NT2/D1 (cell line): ENCODE data around the gene ZNHIT2.

Experiments
- DNase-seq: peaks from one replicate; pipeline ENCODE4 v3.0.0-alpha.2; 2011; ENCODE audit warnings: low read depth, low spot score
- H3K27me3 ChIP-seq: 2 replicates; pipeline ENCODE4 v1.6.0; 2011; ENCODE audit warnings: mild to moderate bottlenecking; ENCODE audit not compliant: insufficient read length, insufficient read depth
- H3K36me3 ChIP-seq: 2 replicates; pipeline ENCODE4 v1.6.1; 2011; ENCODE audit warnings: mild to moderate bottlenecking, low read length, mixed read lengths; ENCODE audit not compliant: insufficient read depth, insufficient read length
- H3K4me1 ChIP-seq: 2 replicates; pipeline ENCODE4 v1.5.1; 2011; ENCODE audit not compliant: insufficient read depth, insufficient read length
- H3K4me3 ChIP-seq: 2 replicates; pipeline ENCODE4 v1.5.1; 2011; ENCODE audit warnings: low read depth; ENCODE audit not compliant: insufficient read length
- H3K9ac ChIP-seq: 2 replicates; pipeline ENCODE4 v1.6.0; 2011; ENCODE audit warnings: low read depth; ENCODE audit not compliant: insufficient read length
- H3K9me3 ChIP-seq: 2 replicates; pipeline ENCODE4 v1.5.1; 2011; ENCODE audit warnings: mild to moderate bottlenecking, low read length; ENCODE audit not compliant: insufficient read depth
- SUZ12 ChIP-seq: IDR thresholded peaks from 2 replicates; pipeline ENCODE4 v1.6.1; 2011; ENCODE audit not compliant: insufficient read length, insufficient read depth; ENCODE audit errors: extremely low read depth
- YY1 ChIP-seq: IDR thresholded peaks from 2 replicates; pipeline ENCODE4 v1.6.1; 2011; ENCODE audit not compliant: insufficient read length, insufficient read depth
- ZNF274 ChIP-seq: IDR thresholded peaks from 2 replicates; pipeline ENCODE4 v1.6.1; 2011; ENCODE audit warnings: mild to moderate bottlenecking, low read depth, low read length

ZNHIT2 gene

GRCh38 chr11:65117206-65118096 is at the start of gene ZNHIT2:
Gene ZNHIT2, minus strand, starts transcription at chr11:65117701. Its CDS starts 48 bp downstream, at chr11:65117653.
- Histone ChIP-seq H3K9ac (peak within 1 kb of the TSS; percentile 96), H3K27me3 (no peaks in the 10 kb centered on the region), H3K36me3 (peaks cover 64% of the 10 kb centered on the region), H3K4me3 (peak within 1 kb of the TSS; percentile 96), H3K9me3 (no peaks in the 10 kb centered on the region), H3K4me1 (peaks cover 17% of the 10 kb centered on the region)
- TF ChIP-seq SUZ12 (no peak), YY1 (no peak), ZNF274 (no peak)
- DNase-seq: peak; percentile 100

- TF ChIP-seq YY1: no peak
- no peak for TF ChIP-seq ZNF274
- TF ChIP-seq SUZ12: no peak
- H3K4me1 ChIP-seq: peaks cover 11% of the 10 kb centered on the region
- peak overlapping the region; percentile 17 for H3K9ac ChIP-seq
- H3K4me3 ChIP-seq: no peak overlapping the region
- no peak for DNase-seq
- no peaks in the 10 kb centered on the region for H3K9me3 ChIP-seq
- H3K27me3 ChIP-seq: no peaks in the 10 kb centered on the region
- no peaks in the 10 kb centered on the region for H3K36me3 ChIP-seq
These were observed 49.4 kb upstream of the ZNHIT2 start for GRCh38 chr11:65166893-65167292.

GRCh38 chr11:65165410-65166317 is 48.2 kb upstream of the ZNHIT2 start:
- Histone ChIP-seq H3K9ac (no peak overlapping the region), H3K4me1 (peaks cover 5% of the 10 kb centered on the region), H3K27me3 (no peaks in the 10 kb centered on the region), H3K4me3 (no peak overlapping the region), H3K36me3 (no peaks in the 10 kb centered on the region), H3K9me3 (no peaks in the 10 kb centered on the region)
- no peak for TF ChIP-seq ZNF274
- no peak for TF ChIP-seq YY1
- no peak for TF ChIP-seq SUZ12
- DNase-seq: no peak

- Histone ChIP-seq H3K4me1 (no peaks in the 10 kb centered on the region), H3K27me3 (no peaks in the 10 kb centered on the region), H3K4me3 (no peak overlapping the region), H3K36me3 (no peaks in the 10 kb centered on the region), H3K9me3 (no peaks in the 10 kb centered on the region), H3K9ac (no peak overlapping the region)
- TF ChIP-seq YY1: no peak
- no peak for TF ChIP-seq ZNF274
- no peak for DNase-seq
These were observed 46.2 kb upstream of the ZNHIT2 start for GRCh38 chr11:65163684-65164083.

- no peak overlapping the region for H3K9ac ChIP-seq
- no peak for DNase-seq
These were observed 43.1 kb upstream of the ZNHIT2 start for GRCh38 chr11:65160643-65161042.

GRCh38 chr11:65159012-65159411 is 41.5 kb upstream of the ZNHIT2 start:
- H3K9me3 ChIP-seq: no peaks in the 10 kb centered on the region

More at GRCh38 chr11:65160643-65161042, 43.1 kb upstream of the ZNHIT2 start:
- Histone ChIP-seq H3K27me3 (no peaks in the 10 kb centered on the region), H3K36me3 (no peaks in the 10 kb centered on the region), H3K9me3 (no peaks in the 10 kb centered on the region), H3K4me1 (no peaks in the 10 kb centered on the region), H3K4me3 (no peak overlapping the region)
- TF ChIP-seq SUZ12 (no peak), ZNF274 (no peak), YY1 (no peak)

GRCh38 chr11:65157336-65157735 is 39.8 kb upstream of the ZNHIT2 start:
- no peaks in the 10 kb centered on the region for H3K9me3 ChIP-seq
- H3K36me3 ChIP-seq: no peaks in the 10 kb centered on the region
- H3K4me3 ChIP-seq: no peak overlapping the region
- no peaks in the 10 kb centered on the region for H3K4me1 ChIP-seq
- TF ChIP-seq ZNF274 (no peak), SUZ12 (no peak), YY1 (no peak)
- no peaks in the 10 kb centered on the region for H3K27me3 ChIP-seq
- no peak for DNase-seq
- H3K9ac ChIP-seq: no peak overlapping the region

More at GRCh38 chr11:65159012-65159411, 41.5 kb upstream of the ZNHIT2 start:
- H3K27me3 ChIP-seq: no peaks in the 10 kb centered on the region
- no peak for TF ChIP-seq SUZ12
- no peak for TF ChIP-seq ZNF274
- H3K4me1 ChIP-seq: no peaks in the 10 kb centered on the region
- no peak overlapping the region for H3K9ac ChIP-seq
- no peaks in the 10 kb centered on the region for H3K36me3 ChIP-seq
- H3K4me3 ChIP-seq: no peak overlapping the region
- DNase-seq: no peak
